Muscle layer of colon (tissue), 2 donors: ENCODE data around the gene TEDC1.
A peak's percentile ranks its signal among the peaks of the same experiment; 100 is the strongest.

Experiments
- H3K27ac ChIP-seq: one replicate; pipeline ENCODE4 v1.7.0; 2013; ENCODE audit warnings: low read depth, mild to moderate bottlenecking, low read length, moderate library complexity
- H3K27me3 ChIP-seq, 2 donors: one replicate each; pipeline ENCODE4 v1.7.0; 2013; ENCODE audit warnings: low read length in 2 of 2, mild to moderate bottlenecking in 2 of 2; ENCODE audit not compliant: insufficient read depth in 2 of 2, control insufficient read depth in 1 of 2
- H3K36me3 ChIP-seq: one replicate; pipeline ENCODE4 v1.7.0; 2013; ENCODE audit warnings: mild to moderate bottlenecking, low read length; ENCODE audit not compliant: insufficient read depth
- H3K4me1 ChIP-seq: one replicate; pipeline ENCODE4 v1.7.0; 2013; ENCODE audit warnings: mild to moderate bottlenecking, low read length; ENCODE audit not compliant: insufficient read depth
- H3K4me3 ChIP-seq, 2 donors: one replicate each; pipeline ENCODE4 v1.7.0; 2013; ENCODE audit warnings: low read length in 2 of 2, low read depth in 1 of 2, mild to moderate bottlenecking in 1 of 2, moderate library complexity in 1 of 2
- H3K9ac ChIP-seq: one replicate; pipeline ENCODE4 v1.7.0; 2013; ENCODE audit warnings: low read length
- H3K9me3 ChIP-seq: one replicate; pipeline ENCODE4 v1.7.0; 2013; ENCODE audit warnings: mild to moderate bottlenecking, low read length
- donor health status: abdominal sarcoma.
- donor health status: Adenocarcinoma of cecum.

The TEDC1 gene

DNA sequence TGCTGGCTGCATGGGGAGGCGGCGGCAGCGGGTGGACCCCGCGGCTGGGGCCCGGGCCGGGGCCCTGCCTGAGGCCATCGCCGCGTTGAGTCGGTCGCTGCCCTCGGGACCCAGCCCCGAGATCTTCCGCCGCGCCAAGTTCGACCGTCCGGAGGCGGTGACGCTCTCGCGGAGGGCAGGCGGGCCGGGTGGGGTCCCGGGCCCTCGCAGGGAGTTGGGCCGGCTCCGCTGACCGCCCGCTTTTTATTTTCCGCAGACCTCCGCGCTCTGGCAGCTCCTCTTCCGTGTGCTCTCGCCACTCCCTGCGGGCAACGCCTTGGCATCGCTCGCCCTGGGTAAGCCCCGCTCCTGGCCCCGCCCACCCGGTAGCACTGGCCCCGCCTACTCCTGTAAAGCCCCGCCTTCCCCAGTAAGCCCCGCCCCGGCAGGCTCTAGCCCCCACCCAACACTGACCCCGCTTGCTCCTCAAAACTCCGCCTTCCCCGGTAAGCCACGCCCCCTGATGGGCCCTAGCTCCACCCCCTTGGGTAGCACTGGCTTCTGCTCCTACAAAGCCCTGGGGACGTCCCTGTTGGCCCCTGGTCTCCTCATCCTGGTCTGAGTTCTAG, 424 bp downstream of the TEDC1 start:
- Histone ChIP-seq H3K4me3 (peak overlapping the region; percentile 27 to 47), H3K4me1 (peaks cover 15% of the 10 kb centered on the region), H3K27ac (peak overlapping the region; percentile 6), H3K27me3 (peaks cover 0 to 16% of the 10 kb centered on the region in 2 donors), H3K36me3 (no peaks in the 10 kb centered on the region), H3K9me3 (no peaks in the 10 kb centered on the region), H3K9ac (no peak overlapping the region)

DNA sequence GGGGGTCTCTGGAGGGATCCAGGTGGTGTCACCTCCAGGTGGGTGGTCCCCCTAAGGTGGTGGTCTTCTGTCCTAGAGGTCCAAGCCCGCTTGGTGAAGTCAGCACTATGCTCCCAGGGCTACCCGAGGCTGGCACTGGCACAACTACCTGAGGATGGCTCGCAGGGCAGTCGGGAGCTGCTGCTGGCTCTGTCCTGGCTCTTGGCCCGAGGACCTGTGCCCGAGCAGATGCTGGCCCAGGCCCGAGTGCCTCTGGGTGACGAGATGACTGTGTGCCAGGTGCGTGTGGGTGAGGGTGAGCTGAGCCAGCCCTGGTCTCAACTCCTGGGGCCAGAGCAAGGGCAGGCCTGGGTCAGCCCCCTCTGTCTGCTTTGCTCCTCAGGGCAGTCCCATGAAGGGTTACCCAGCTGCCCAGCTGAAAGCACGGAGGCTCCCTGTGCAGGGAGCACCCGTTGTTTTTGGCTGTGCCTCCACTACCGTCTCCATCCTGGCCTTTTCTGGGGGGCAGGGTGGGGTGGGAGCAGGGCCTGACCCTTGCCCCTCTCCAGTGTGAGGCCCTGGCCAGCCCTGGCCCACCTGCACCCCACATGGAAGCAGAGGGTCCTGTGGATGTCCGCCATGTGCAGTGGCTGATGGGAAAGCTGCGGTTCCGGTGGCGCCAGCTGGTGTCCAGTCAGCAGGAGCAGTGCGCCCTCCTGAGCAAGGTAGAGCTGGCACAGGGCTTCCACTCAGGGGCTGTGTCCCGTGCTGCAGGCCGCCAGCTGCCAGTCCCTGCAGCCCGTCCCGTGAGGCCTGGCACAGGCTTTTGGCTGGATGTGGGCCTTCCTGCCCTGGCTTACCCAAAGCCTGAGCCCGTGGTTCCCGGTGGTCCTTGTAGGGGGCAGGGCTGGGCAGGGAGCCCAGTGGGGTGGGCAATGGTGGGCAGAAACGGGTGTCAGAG, 1.3 kb downstream of the TEDC1 start:
- no peaks in the 10 kb centered on the region for H3K9me3 ChIP-seq
- H3K4me3 ChIP-seq = peak overlapping the region in 1 of 2 donors; percentile 27
- peaks cover 0 to 8% of the 10 kb centered on the region in 2 donors for H3K27me3 ChIP-seq
- H3K27ac ChIP-seq = no peak overlapping the region
- H3K9ac ChIP-seq = no peak overlapping the region
- no peaks in the 10 kb centered on the region for H3K36me3 ChIP-seq
- H3K4me1 ChIP-seq = peaks cover 15% of the 10 kb centered on the region

DNA sequence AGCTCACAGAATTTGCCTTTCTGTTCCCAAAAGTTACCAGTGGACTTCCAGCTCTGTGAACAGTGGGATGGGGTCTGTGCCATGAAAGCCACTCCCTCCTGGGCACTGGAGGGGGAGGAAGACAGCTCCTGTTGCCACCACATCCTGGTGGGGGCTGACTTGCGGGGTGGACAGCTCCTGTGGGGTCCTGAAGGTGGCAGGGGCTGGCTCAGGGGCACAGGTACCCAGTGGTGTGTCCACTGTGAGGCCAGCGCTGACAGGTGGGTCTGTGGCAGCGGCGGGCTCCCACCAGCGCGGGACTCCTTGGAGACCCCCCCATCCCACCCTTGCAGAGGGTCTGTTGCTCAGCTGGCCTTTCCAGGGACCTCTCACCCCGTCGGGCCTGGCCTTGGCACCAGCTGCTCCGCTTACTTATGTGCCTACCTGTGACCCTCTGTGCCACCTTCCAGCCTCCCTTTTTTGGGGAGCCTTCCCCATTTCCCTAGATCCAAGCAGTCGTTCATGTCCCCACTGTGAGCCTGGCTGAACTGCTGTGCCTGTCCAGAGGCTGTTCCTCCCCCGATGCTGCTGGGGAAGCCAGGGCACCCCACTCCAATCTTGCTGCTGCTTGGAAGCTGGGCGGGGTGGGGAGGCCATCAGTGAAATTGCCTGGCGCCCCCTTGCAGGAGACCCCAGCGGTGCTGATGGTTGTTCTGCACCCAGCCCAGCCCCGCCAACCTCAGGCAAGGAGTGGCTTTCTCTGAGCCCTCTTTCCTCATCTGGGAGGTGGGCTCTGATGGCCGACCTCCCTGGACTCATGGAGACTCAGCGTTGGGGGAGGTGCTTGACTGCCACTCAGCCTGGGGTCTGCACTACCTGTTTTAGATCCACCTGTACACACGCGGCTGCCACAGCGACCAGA, 2.2 kb downstream of the TEDC1 start:
- no peaks in the 10 kb centered on the region for H3K9me3 ChIP-seq
- H3K36me3 ChIP-seq = no peaks in the 10 kb centered on the region
- no peaks in the 10 kb centered on the region for H3K27me3 ChIP-seq
- H3K27ac ChIP-seq = no peak overlapping the region
- H3K4me1 ChIP-seq = peaks cover 15% of the 10 kb centered on the region
- H3K9ac ChIP-seq = no peak overlapping the region
- no peak overlapping the region for H3K4me3 ChIP-seq

DNA sequence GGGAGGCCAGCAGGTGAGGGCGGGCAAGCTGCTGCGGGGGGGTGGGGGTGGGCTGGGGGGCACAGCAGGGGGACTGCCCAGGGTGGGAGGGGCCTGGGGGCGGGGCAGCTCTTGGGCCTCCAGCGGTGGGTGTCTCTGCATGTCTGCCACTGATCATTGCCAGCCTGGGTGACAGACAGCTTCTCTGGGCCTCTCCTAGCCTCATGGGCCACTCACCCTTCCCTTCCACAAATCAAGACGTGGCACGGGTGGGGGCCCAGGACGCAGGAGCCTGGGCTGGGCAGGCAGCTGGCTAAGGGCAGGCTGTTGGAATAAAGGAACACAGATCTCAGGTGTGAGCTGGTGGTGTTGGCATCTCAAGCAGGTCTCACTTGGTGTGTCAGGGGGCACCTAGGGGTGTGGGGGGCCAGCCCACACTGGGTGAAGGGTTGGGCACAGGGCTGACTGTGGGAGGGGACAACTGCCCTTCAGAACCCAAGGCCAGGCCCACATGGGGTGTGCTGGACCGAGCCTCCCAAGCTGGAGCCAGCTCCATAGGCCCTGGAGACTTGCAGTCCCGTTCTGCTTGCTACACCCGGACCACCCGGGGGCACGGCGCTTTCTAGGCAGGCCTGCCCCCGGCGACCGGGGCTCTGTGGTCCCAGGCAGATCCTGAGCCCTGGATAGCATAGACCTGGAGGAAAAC, 3.0 kb downstream of the TEDC1 start:
- Histone ChIP-seq H3K36me3 (no peaks in the 10 kb centered on the region), H3K4me3 (no peak overlapping the region), H3K4me1 (peaks cover 12% of the 10 kb centered on the region), H3K27me3 (no peaks in the 10 kb centered on the region), H3K9ac (no peak overlapping the region), H3K27ac (no peak overlapping the region), H3K9me3 (no peaks in the 10 kb centered on the region)

DNA sequence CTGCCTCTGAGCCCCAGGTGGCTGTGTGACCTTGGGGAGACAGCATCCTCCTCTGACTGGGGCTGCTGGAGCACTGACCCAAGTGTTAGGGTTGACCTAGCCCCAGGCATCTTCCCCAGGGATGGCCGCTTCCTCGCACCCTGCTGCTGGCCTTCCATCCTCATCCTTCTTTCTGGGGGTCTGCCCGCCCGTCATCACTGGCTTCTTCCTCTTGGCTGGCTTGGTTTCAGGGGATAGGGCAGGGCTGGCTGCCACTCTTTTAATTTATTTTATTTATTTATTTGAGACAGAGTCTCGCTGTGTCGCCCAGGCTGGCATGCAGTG, 3.5 kb downstream of the TEDC1 start:
- no peak overlapping the region for H3K9ac ChIP-seq

DNA sequence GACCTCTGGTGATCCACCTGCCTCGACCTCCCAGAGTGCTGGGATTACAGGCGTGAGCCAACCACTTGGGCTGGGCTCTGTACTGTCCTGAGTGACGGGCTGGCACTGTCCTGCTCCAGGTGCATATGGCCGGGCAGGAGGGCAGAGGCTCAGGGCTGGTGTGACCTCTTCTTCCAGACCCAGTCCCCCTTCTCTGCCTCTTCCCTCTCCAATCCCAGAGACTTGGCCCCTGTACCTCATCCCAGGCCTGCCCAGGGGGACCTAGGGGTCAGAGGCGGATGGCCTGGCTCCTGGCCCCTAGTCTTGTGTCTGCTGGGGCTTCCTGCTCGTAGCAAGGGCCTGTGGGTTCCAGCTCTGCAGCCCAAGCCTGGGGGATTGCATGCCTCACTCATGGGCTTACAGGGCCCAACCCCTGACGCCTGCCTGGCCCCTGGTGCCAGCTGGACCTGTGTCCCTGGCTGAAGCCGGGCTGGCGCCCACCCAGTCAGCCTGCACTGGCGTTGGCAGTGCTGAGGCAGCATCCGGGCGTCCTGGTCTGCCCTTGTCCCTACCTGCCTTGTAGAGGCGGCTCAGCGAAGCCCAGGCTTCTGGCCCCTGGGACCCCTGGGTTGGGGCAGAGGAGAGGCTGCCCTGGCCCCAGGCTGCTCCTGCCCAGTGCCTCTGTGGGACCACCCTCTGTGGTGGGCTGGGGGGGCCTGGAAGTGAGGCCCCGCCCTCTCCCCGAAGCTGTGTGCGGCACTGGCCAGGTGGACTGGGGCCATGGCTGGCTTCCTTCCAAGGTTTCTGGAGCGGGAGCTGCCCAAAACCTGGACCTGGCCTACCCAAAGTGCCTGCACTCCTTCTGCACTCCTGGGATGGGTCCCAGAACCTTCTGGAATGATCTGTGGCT, 4.3 kb downstream of the TEDC1 start:
- H3K4me3 ChIP-seq = no peak overlapping the region
- H3K27me3 ChIP-seq = no peaks in the 10 kb centered on the region
- H3K9ac ChIP-seq = no peak overlapping the region
- no peak overlapping the region for H3K27ac ChIP-seq
- peaks cover 6% of the 10 kb centered on the region for H3K4me1 ChIP-seq
- no peaks in the 10 kb centered on the region for H3K9me3 ChIP-seq
- H3K36me3 ChIP-seq = no peaks in the 10 kb centered on the region

More for the DNA sequence above, 3.5 kb downstream of the TEDC1 start:
- H3K4me1 ChIP-seq = peaks cover 7% of the 10 kb centered on the region
- H3K9me3 ChIP-seq = no peaks in the 10 kb centered on the region
- no peaks in the 10 kb centered on the region for H3K36me3 ChIP-seq
- H3K27me3 ChIP-seq = no peaks in the 10 kb centered on the region
- H3K27ac ChIP-seq = no peak overlapping the region
- no peak overlapping the region for H3K4me3 ChIP-seq

DNA sequence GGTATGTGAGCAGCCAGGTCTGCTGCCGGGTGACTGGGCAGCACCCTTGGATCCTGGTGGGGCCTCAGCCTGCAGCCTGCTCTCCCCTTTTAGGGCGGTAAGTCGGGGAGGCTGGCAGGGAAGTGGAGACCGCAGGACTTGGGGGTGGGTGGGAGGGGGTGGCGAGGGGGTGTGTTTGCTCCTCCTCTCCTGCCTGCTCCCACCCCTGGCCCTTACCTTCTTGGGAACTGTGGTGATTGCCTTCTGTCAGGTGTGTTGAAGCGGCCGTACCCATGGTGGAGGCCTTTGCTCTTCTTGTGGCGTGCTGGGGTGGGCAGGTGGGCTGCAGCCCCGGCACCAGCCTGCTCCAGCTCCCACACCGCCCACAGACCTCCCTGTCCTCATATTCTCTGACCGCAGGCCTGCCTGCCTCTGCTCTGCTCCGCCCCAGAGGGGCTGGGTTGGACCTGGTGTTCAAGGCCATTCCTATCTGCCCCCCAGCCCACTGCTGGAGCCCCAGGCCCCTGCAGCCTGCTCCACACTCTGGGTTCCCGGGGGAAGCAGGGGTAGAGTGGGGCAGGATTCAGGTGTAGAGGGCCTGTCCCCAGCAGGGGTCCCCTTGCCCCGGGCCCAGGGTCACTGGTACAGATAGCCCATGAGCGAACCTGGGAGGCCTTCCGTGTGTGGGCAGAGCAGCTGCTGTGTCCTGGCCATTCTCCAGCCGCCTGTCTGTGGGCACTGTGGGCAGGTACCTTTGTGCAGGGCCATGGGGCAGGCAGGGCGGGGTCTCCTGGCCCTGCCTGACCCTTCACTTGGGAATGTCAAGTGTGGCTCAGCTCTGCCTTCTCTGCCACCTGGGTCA, 5.2 kb downstream of the TEDC1 start:
- no peak overlapping the region for H3K9ac ChIP-seq
- H3K9me3 ChIP-seq = no peaks in the 10 kb centered on the region

DNA sequence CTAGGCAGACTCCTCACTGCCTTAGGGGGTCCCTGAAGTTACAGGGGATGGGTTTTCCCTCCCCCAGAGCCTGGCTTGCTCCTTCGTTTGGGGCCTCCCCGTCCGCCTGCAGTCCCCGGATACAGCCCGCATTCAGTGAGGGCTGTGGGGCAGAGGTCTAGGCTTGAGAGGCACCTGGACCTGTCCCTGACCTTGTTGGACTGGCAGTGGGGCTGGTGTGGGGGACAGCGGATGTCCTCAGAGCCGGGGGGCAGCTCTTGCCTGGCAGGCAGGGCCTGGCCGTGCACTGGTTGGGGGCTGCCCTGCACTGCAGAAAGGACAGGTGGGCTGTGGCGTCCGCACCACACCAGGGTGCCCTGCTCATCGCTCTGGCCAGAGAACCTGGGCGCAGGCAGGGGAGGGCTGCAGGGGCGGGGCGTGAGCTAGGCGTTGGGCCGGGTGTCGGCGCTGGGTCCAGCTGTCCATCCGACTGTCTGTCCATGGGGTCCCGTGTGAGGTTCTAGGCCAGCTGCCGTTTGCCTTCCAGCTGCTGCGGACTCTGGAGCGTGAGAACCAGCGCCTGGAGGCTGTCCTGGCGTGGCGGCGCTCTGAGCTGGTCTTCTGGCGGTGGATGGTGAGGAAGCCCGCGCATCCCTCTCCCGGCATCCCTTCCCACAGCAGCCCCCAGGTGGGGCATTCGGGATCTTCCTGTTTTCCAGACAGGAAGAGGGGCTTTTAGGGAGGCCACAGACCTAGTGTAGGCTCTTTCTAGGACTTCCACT, 6.0 kb downstream of the TEDC1 start:
- no peak overlapping the region for H3K27ac ChIP-seq
- peaks cover 2% of the 10 kb centered on the region for H3K4me1 ChIP-seq
- H3K9ac ChIP-seq = no peak overlapping the region
- no peaks in the 10 kb centered on the region for H3K27me3 ChIP-seq
- no peaks in the 10 kb centered on the region for H3K36me3 ChIP-seq
- no peak overlapping the region for H3K4me3 ChIP-seq
- H3K9me3 ChIP-seq = no peaks in the 10 kb centered on the region

More for the DNA sequence above, 5.2 kb downstream of the TEDC1 start:
- Histone ChIP-seq H3K36me3 (no peaks in the 10 kb centered on the region), H3K4me3 (no peak overlapping the region), H3K27ac (no peak overlapping the region), H3K27me3 (no peaks in the 10 kb centered on the region), H3K4me1 (peaks cover 6% of the 10 kb centered on the region)

DNA sequence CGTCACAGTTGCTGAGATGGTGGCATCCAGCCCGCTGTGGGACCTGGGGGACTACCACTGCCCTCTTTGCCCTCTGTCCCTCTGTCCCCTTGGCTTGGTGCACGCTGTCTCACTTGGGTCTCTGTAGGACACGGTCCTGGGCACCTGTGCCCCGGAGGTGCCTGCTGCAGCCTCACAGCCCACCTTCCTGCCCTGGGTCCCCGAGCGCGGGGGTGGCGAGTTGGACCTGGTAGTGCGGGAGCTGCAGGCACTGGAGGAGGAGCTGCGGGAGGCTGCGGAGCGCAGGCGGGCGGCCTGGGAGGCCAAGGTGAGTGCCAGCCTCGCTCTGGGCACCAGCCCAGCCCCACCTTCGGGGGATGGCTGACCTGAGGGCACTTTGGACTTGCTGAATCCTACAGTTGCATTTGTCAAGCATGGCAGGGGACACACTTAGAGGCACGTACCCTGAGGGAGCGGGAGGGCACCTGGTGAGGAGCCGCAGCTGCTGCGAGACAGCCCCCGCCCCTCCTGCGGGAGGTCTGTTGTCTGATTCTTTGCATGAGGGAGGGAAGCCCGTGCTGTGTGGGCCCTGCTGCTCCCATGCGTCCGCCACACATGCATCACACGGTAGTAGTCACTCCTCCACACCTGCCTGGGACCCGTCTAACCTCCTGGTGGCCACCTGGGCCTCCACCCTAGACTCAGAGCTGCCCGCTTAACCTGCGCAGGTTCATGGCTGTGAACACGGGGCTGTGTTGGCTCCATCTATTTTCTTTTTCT, 6.8 kb downstream of the TEDC1 start:
- H3K4me3 ChIP-seq = no peak overlapping the region
- H3K27ac ChIP-seq = no peak overlapping the region
- no peaks in the 10 kb centered on the region for H3K9me3 ChIP-seq
- H3K4me1 ChIP-seq = no peaks in the 10 kb centered on the region
- no peak overlapping the region for H3K9ac ChIP-seq
- H3K27me3 ChIP-seq = no peaks in the 10 kb centered on the region
- H3K36me3 ChIP-seq = no peaks in the 10 kb centered on the region
